Spleen (tissue), 11 donors: ENCODE measurements around the gene MBLAC1. TPM values are rescaled to one million over a fixed set of nuclear protein-coding genes. Genes with fewer than 3 reads are reported as not detected.

Experiments
- DNase-seq: peaks from one replicate; pipeline ENCODE4 v3.0.0-alpha.2; 2020
- H3K27ac ChIP-seq, 8 donors: fragments of 200-600 bp; sonication (generic) in 7 of 8; 1 replicate in 4 of 8; 2 replicates in 4 of 8; pipeline versions ENCODE4 v1.5.0 to v1.8.0; 2016 to 2021; ENCODE audit warnings: inconsistent platforms in 4 of 8, mild to moderate bottlenecking in 4 of 8, moderate library complexity in 1 of 8
- H3K27me3 ChIP-seq, 7 donors: fragments of 200-600 bp; sonication (generic) in 6 of 7; replicated peaks in 1 of 7; 1 replicate in 4 of 7; 2 replicates in 3 of 7; pipeline versions ENCODE4 v1.5.0 to v1.8.0; 2016 to 2021; ENCODE audit warnings: inconsistent platforms in 3 of 7, mild to moderate bottlenecking in 1 of 7
- H3K36me3 ChIP-seq, 6 donors: fragments of 200-600 bp; sonication (generic) in 5 of 6; 1 replicate in 4 of 6; 2 replicates in 2 of 6; pipeline versions ENCODE4 v1.5.0 to v1.8.0; 2016 to 2021; ENCODE audit warnings: inconsistent platforms in 2 of 6
- H3K4me1 ChIP-seq, 6 donors: fragments of 200-600 bp; sonication (generic) in 5 of 6; 1 replicate in 3 of 6; 2 replicates in 3 of 6; pipeline versions ENCODE4 v1.5.0 to v1.8.0; 2016 to 2021; ENCODE audit warnings: inconsistent platforms in 3 of 6
- H3K4me3 ChIP-seq, 8 donors: fragments of 200-600 bp; sonication (generic) in 7 of 8; 1 replicate in 4 of 8; 2 replicates in 4 of 8; pipeline versions ENCODE4 v1.5.0 to v1.8.0; 2016 to 2021; ENCODE audit warnings: inconsistent platforms in 4 of 8, mild to moderate bottlenecking in 4 of 8, moderate library complexity in 2 of 8
- H3K9me3 ChIP-seq, 8 donors: fragments of 200-600 bp; sonication (generic) in 7 of 8; 1 replicate in 4 of 8; 2 replicates in 4 of 8; pipeline versions ENCODE4 v1.5.0 to v1.8.0; 2016 to 2021; ENCODE audit warnings: inconsistent platforms in 4 of 8
- CTCF ChIP-seq, 11 experiments: fragments of 200-600 bp in 7 of 11; fragments of 450-650 bp in 4 of 11; sonication (generic) in 4 of 11; IDR thresholded peaks in 8 of 11; conservative IDR thresholded peaks in 3 of 11; 1 replicate in 7 of 11; 2 replicates in 4 of 11; pipeline versions ENCODE4 v1.4.0 to v1.8.0; 2016 to 2021; ENCODE audit warnings: antibody characterized with exemption in 11 of 11, inconsistent platforms in 4 of 11, mild to moderate bottlenecking in 1 of 11
- POLR2A ChIP-seq, 3 donors: fragments of 450-650 bp; IDR thresholded peaks; one replicate each; pipeline ENCODE4 v1.5.1; 2017; ENCODE audit warnings: antibody characterized with exemption in 3 of 3, mild to moderate bottlenecking in 1 of 3
- POLR2AphosphoS5 ChIP-seq, 3 donors: sonication (generic); formaldehyde crosslinking; IDR thresholded peaks; one replicate each; pipeline ENCODE4 v1.5.1; 2017; ENCODE audit warnings: antibody characterized with exemption in 3 of 3
- WGBS, 5 donors: extraction: QIAGEN DNeasy Blood & Tissue Kit in 3 of 5; methylation state at CpG; one replicate each; pipeline versions ENCODE4 v1.1.5 to v1.1.7; 2013 to 2018; 5-methylcytosine and 5-hydroxymethylcytosine counted together
- intact Hi-C: fragments of 100-400 bp; cut with DNase I; formaldehyde crosslinking; loops from one replicate; pipeline ENCODE4 v1.15.0; 2023; ENCODE audit warnings: low total_unique reads
- polyA plus RNA-seq, 3 donors: library from polyadenylated mRNA; stranded (reverse); fragments of 200-250 nt; gene quantifications; one replicate each; pipeline ENCODE4 v1.2.1, GENCODE V29; 2013
- total RNA-seq, 7 donors: library from RNA; depleted of rRNA in 3 of 7; stranded (reverse); fragments of >200 nt in 3 of 7; fragmentation: NEBNext Ultra II Directional in 4 of 7; extraction: Animal tissue kit (Norgen Biotek cat#: 25700) in 4 of 7; gene quantifications; one replicate each; pipeline versions ENCODE4 v1.1.0 to v1.2.1, GENCODE V29; 2016 to 2021
- donor health status: healthy with polysubstance abuse.
- donor health status: DM: no; HTN: no; CAD: no; lungs with moderate emphysema.
- donor health status: DM: no; HTN: no; CAD: no.
- donor health status: Bipolar disorder and iron deficiency.
- donor health status: healthy.
- donor health status: DM: no; HTN: no; CAD: no.
- donor health status: DM: yes; HTN: yes; CAD: no.

Gene MBLAC1
- total and polyA plus RNA-seq, 10 donors: 1.7 to 4.4 (median 2.2) TPM

- TF ChIP-seq POLR2AphosphoS5 (IDR thresholded peaks at IDR 0.05) (peak in 1 of 3 donors; percentile 26), CTCF (IDR thresholded peaks at IDR 0.05 in 8 of 11, conservative IDR thresholded peaks at IDR 0.05 in 3 of 11) (no peak), POLR2A (IDR thresholded peaks at IDR 0.05) (no peak)
- peak; percentile 78 for DNase-seq
- H3K27ac ChIP-seq: peak overlapping the region in 7 of 8 donors; percentile 88 to 97 (median 95)
- no peaks in the 10 kb centered on the region for H3K27me3 ChIP-seq
- peaks cover 22 to 80% (median 66%) of the 10 kb centered on the region in 6 donors for H3K4me1 ChIP-seq
- H3K4me3 ChIP-seq: peak overlapping the region in 6 of 8 donors; percentile 73 to 98 (median 88)
- H3K9me3 ChIP-seq: no peaks in the 10 kb centered on the region
- intact Hi-C loops: no loop called here
- peaks cover 0 to 59% (median 36%) of the 10 kb centered on the region in 6 donors for H3K36me3 ChIP-seq
- 67 to 80% (median 73%) methylated on average over 14 to 16 of the region's 16 CpGs for WGBS, 5 donors
Measured at GRCh38 chr7:100156331-100157068, 29.7 kb downstream of the MBLAC1 start.

DNA sequence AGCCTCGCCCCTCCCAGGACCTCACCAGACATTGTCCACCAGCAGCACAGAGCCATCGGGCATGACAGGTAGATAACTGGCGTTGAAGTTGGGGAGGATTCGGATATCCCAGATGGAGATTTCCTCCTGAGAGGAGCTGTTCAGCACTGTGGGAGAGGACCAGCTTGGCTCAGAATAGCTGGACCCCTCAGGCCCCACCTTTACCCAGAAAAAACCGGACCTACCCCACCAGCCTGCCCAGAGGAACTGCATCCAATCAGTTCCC, 30.2 kb downstream of the MBLAC1 start:
- DNase-seq: peak; percentile 74
- H3K4me1 ChIP-seq: peaks cover 17 to 75% (median 61%) of the 10 kb centered on the region in 6 donors
- TF ChIP-seq POLR2AphosphoS5 (IDR thresholded peaks at IDR 0.05) (no peak), CTCF (IDR thresholded peaks at IDR 0.05 in 8 of 11, conservative IDR thresholded peaks at IDR 0.05 in 3 of 11) (no peak), POLR2A (IDR thresholded peaks at IDR 0.05) (no peak)
- intact Hi-C loops: no loop called here
- H3K27me3 ChIP-seq: no peaks in the 10 kb centered on the region
- peak overlapping the region in 6 of 8 donors; percentile 73 to 98 (median 88) for H3K4me3 ChIP-seq
- no peaks in the 10 kb centered on the region for H3K9me3 ChIP-seq
- WGBS, 5 donors: 70 to 86% (median 78%) methylated on average over 5 of the region's 5 CpGs
- peak overlapping the region in 7 of 8 donors; percentile 88 to 97 (median 95) for H3K27ac ChIP-seq
- peaks cover 0 to 54% (median 36%) of the 10 kb centered on the region in 6 donors for H3K36me3 ChIP-seq

DNA sequence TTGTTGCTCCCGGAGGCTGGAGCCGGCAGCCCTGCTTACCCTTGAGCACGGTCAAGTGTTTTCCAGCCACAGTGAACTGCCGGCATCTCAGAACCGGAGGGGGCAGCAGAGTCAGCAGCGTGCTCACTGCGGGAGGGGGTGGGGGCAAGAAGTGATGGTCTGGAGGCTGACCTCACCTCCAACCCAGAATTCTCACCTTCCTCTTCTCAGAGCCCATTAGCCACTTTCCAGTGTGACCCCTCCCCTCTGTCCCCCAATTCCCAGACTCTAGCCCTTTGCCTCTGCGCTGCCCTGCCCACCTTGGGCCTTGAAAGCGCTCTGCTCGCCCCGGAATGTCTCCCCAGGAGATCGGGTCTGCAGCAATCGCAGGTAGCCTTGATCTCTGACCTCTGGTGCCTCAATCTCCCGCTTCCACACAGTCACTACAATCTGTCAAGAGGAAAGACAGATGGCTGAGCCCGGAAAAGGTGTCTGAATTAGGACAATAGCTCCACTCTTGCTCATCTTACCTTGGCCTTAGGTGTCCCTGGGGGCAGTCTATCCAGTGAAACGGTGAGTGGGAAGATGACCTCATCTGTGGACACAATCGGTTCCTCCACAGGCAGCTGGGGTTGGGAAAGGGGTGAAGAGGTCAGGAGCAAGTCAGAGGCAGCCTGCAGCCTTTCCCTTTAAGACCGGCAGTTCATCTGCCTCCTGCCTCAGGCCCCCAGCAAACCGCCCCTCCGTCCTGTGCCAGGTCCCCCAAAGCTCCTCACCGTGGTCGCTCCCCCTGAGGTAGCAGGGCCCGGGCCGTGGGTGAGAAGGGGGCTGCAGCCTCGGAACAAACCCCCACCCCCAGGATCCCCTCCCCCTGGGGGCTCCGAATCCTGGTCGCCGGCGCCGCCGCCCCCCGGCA, 30.8 kb downstream of the MBLAC1 start:
- intact Hi-C loops: no loop called here

More for the DNA sequence above, 30.8 kb downstream of the MBLAC1 start:
- TF ChIP-seq POLR2A (IDR thresholded peaks at IDR 0.05) (no peak), CTCF (IDR thresholded peaks at IDR 0.05 in 8 of 11, conservative IDR thresholded peaks at IDR 0.05 in 3 of 11) (peak in 1 of 11 experiments; percentile 7), POLR2AphosphoS5 (IDR thresholded peaks at IDR 0.05) (peak in 1 of 3 donors; percentile 35)
- WGBS, 5 donors: 26 to 64% (median 28%) methylated on average over 17 to 32 of the region's 32 CpGs
- Histone ChIP-seq H3K9me3 (no peaks in the 10 kb centered on the region), H3K27me3 (no peaks in the 10 kb centered on the region), H3K36me3 (peaks cover 0 to 48% (median 36%) of the 10 kb centered on the region in 6 donors), H3K4me1 (peaks cover 11 to 70% (median 55%) of the 10 kb centered on the region in 6 donors), H3K27ac (peak overlapping the region; percentile 88 to 97 (median 95)), H3K4me3 (peak overlapping the region; percentile 73 to 98 (median 91))
- DNase-seq: peak; percentile 85
